SU-DHL-6 (cell line): ENCODE data around the gene KPTN.

ENCODE experiments used
- H2AFZ ChIP-seq: fragments of 200-600 bp; sonication (generic); 2 replicates; pipeline ENCODE4 v1.6.1; 2014; ENCODE audit warnings: low read depth, mild to moderate bottlenecking, moderate library complexity, mixed read lengths, antibody characterized with exemption, low read length; ENCODE audit not compliant: severe bottlenecking
- H3F3A ChIP-seq: fragments of 200-600 bp; shearing (Covaris generic); 2 replicates; pipeline ENCODE4 v1.6.0; 2016; ENCODE audit warnings: antibody characterized with exemption, mild to moderate bottlenecking; ENCODE audit not compliant: insufficient read depth
- H3K27ac ChIP-seq: fragments of 200-600 bp; sonication (generic); 2 replicates; pipeline ENCODE4 v1.5.1; 2016; ENCODE audit warnings: low read depth, mild to moderate bottlenecking, low read length, moderate library complexity, mixed read lengths
- H3K27me3 ChIP-seq: fragments of 200-600 bp; sonication (generic), shearing (Covaris generic); 2 replicates; pipeline ENCODE4 v1.6.0; 2014; ENCODE audit warnings: mild to moderate bottlenecking, low read length
- H3K36me3 ChIP-seq: fragments of 200-600 bp; sonication (generic); 2 replicates; pipeline ENCODE4 v1.6.1; 2014; ENCODE audit warnings: mild to moderate bottlenecking, low read length, mixed read lengths
- H3K4me2 ChIP-seq: fragments of 300-600, 200-600 bp; shearing (Covaris generic), sonication (generic); 2 replicates; pipeline ENCODE4 v1.6.0; 2014; ENCODE audit warnings: low read length, low read depth, mild to moderate bottlenecking; ENCODE audit not compliant: poor library complexity, severe bottlenecking
- H3K4me3 ChIP-seq: fragments of 200-600 bp; sonication (generic); 2 replicates; pipeline ENCODE4 v1.5.1; 2014; ENCODE audit warnings: antibody characterized with exemption, low read length, mild to moderate bottlenecking, mixed read lengths; ENCODE audit not compliant: insufficient read depth, poor library complexity, severe bottlenecking
- H3K79me2 ChIP-seq: fragments of 200-600 bp; sonication (generic); 2 replicates; pipeline ENCODE4 v1.6.1; 2014; ENCODE audit warnings: mild to moderate bottlenecking, low read length, moderate library complexity; ENCODE audit not compliant: insufficient read depth
- H3K9ac ChIP-seq: fragments of 200-600 bp; sonication (generic); 2 replicates; pipeline ENCODE4 v1.7.0; 2014; ENCODE audit warnings: mild to moderate bottlenecking, low read length
- H3K9me2 ChIP-seq: fragments of 200-600 bp; sonication (generic); replicated peaks from 2 replicates; pipeline ENCODE4 v1.6.1; 2014; ENCODE audit warnings: low read length; ENCODE audit not compliant: insufficient read depth
- H3K9me3 ChIP-seq: fragments of 200-600 bp; sonication (generic); 2 replicates; pipeline ENCODE4 v1.6.1; 2014; ENCODE audit warnings: low read length, mixed read lengths; ENCODE audit not compliant: insufficient read depth
- H4K20me1 ChIP-seq: fragments of 200-600 bp; sonication (generic); 2 replicates; pipeline ENCODE4 v1.6.1; 2014; ENCODE audit warnings: low read depth, mild to moderate bottlenecking, antibody characterized with exemption, low read length, moderate library complexity, mixed read lengths
- EZH2phosphoT487 ChIP-seq: fragments of 200-600 bp; sonication (generic), shearing (Covaris generic); conservative IDR thresholded peaks from 2 replicates; pipeline ENCODE4 v1.6.1; 2018; ENCODE audit warnings: mild to moderate bottlenecking, antibody characterized with exemption, low read length, moderate library complexity, mixed read lengths
- TF ChIP-seq, protein P1 (sequence below): fragments of 200-600 bp; sonication (generic); IDR thresholded peaks from one replicate; pipeline ENCODE4 v1.5.1; 2017; ENCODE audit warnings: antibody characterized with exemption, mild to moderate bottlenecking, low read length, moderate library complexity; ENCODE audit not compliant: insufficient read depth, poor library complexity, severe bottlenecking

Gene KPTN

DNA sequence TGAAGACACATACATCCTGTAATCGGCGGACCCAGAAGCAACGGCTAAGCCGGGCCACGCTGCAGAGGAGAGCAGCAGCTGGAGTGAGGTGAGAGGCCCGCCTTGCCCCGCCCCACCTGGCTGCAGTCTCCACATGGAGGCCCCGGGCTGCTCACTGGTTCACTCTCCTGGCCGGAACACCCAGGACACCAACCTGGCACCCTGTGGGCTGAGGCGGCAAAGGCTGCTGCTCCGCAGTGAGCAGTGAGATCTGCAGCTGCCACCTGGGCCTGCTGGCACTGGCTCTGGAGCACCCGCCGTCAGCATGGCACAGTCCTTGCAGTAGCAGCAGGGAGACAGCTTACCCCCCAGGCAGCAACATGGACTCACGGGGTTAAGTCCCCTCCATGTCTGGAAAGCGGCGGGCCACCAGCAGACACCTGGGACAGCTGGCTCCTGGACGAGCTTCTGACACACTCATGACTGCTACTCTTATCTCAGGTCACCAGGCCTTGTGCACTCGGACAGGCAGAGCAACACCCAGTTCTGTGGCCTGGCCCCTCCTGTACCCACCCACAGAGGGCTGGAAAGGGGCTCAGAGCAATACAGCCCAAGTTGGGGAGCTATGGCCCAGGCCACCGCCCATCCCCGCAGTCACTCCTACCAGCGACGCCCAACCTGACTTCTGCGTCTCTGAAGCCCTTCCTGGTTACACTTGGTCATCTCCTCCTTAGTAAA lies 13.2 kb upstream of the KPTN start:
- H2AFZ ChIP-seq, result no peak overlapping the region
- no peaks in the 10 kb centered on the region for H4K20me1 ChIP-seq
- no peaks in the 10 kb centered on the region for H3K36me3 ChIP-seq
- no peaks in the 10 kb centered on the region for H3K27me3 ChIP-seq
- H3F3A ChIP-seq, result no peaks in the 10 kb centered on the region
- H3K9me2 ChIP-seq, result no peaks in the 10 kb centered on the region
- no peak overlapping the region for H3K4me2 ChIP-seq
- no peaks in the 10 kb centered on the region for H3K79me2 ChIP-seq
- no peak overlapping the region for H3K9ac ChIP-seq
- TF ChIP-seq EZH2phosphoT487, result no peak
- TF ChIP-seq, protein P1, sequence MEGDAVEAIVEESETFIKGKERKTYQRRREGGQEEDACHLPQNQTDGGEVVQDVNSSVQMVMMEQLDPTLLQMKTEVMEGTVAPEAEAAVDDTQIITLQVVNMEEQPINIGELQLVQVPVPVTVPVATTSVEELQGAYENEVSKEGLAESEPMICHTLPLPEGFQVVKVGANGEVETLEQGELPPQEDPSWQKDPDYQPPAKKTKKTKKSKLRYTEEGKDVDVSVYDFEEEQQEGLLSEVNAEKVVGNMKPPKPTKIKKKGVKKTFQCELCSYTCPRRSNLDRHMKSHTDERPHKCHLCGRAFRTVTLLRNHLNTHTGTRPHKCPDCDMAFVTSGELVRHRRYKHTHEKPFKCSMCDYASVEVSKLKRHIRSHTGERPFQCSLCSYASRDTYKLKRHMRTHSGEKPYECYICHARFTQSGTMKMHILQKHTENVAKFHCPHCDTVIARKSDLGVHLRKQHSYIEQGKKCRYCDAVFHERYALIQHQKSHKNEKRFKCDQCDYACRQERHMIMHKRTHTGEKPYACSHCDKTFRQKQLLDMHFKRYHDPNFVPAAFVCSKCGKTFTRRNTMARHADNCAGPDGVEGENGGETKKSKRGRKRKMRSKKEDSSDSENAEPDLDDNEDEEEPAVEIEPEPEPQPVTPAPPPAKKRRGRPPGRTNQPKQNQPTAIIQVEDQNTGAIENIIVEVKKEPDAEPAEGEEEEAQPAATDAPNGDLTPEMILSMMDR, result no peak
- H3K27ac ChIP-seq, result no peak overlapping the region
- no peak overlapping the region for H3K4me3 ChIP-seq
- no peaks in the 10 kb centered on the region for H3K9me3 ChIP-seq

DNA sequence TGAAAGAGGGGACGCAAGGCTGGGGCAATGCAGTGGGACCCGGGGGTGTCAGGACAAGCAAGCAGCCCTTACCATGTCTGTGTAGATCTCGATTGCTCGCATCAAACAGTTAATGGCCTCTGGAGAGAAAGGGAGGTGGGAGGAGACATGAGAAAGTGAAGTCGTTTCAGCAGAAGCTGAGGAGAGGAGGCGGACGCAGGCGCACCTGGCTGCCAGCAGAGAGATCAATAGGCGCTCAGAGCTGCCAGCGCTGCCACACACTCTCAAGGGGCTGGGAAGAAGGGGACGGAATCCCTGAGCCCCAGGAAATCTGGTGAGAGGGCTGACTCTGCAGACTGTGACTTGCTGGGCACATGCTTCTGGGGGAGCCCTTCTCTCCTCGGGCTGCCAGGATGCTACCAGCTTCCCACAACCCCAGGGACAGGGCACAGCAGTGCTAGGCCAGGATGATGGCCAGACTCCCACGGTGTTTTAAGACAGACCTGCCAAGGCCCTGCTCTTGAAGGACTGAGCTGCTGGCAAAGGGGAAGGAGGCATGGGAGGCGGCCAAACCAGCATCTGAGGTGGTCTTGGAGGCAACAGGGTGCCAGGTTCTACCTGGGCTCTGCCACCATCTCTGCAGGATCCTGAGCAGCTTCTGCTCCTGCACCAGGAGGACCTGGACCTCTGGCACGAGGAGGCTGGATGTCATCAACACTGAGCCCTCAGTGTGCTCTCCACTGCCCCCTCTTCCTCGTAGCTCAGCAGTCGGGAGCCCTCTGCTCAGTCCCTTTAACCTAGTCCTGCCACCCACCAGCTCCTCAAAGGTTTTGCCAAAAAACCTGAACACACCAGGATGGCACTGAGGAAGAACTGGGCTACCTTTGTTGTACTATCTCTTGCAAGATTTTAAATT lies 11.7 kb upstream of the KPTN start:
- TF ChIP-seq, protein P1, result no peak
- Histone ChIP-seq H3K79me2 (no peaks in the 10 kb centered on the region), H4K20me1 (no peaks in the 10 kb centered on the region), H2AFZ (no peak overlapping the region), H3K9ac (no peak overlapping the region), H3F3A (no peaks in the 10 kb centered on the region), H3K4me3 (no peak overlapping the region), H3K4me2 (no peak overlapping the region), H3K27ac (no peak overlapping the region), H3K27me3 (no peaks in the 10 kb centered on the region), H3K9me2 (no peaks in the 10 kb centered on the region), H3K36me3 (no peaks in the 10 kb centered on the region), H3K9me3 (no peaks in the 10 kb centered on the region)

DNA sequence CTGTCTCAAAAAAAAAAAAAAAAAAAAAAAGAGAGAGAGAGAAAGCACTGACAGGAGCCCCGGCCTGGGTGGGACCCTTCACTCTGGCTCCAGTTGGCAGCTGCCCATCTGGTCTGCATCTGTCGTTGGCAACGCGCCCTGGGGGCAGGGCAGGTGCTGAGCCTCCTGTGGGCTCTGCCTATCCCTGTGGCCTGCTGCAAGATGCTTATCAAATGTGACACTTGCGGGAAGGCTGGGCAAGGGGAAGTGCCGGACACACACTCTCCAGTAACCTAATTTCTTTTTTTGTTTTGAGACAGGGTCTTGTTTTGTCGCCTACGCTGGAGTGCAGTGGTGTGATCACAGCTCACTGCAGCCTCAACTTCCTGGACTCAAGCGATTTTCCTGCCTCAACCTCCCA lies 10.7 kb upstream of the KPTN start:
- no peak overlapping the region for H3K4me2 ChIP-seq
- no peak overlapping the region for H2AFZ ChIP-seq
- H3K27me3 ChIP-seq, result no peaks in the 10 kb centered on the region
- H3K9me3 ChIP-seq, result no peaks in the 10 kb centered on the region
- H3K4me3 ChIP-seq, result no peak overlapping the region
- H3K36me3 ChIP-seq, result no peaks in the 10 kb centered on the region
- H3K27ac ChIP-seq, result no peak overlapping the region
- TF ChIP-seq, protein P1, result no peak
- TF ChIP-seq EZH2phosphoT487, result no peak
- no peak overlapping the region for H3K9ac ChIP-seq
- H4K20me1 ChIP-seq, result no peaks in the 10 kb centered on the region
- H3K9me2 ChIP-seq, result no peaks in the 10 kb centered on the region
- H3K79me2 ChIP-seq, result no peaks in the 10 kb centered on the region
- no peaks in the 10 kb centered on the region for H3F3A ChIP-seq
